GM18498 (cell line): Measurements from ENCODE around the gene BTNL9.
"Not testable (repeated sequence)": the region's sequence is repeated elsewhere in the genome, so short reads cannot be mapped to it uniquely, and the experiment has no call there.

Source experiments
- ATAC-seq: cut with Tn5 transposase; IDR thresholded peaks from one replicate; pipeline ENCODE4 v1.9.1; 2021; ENCODE audit warnings: mild to moderate bottlenecking, moderate library complexity; ENCODE audit not compliant: unreplicated experiment

Gene BTNL9

GRCh38 chr5:181039931-181040630, at the start of gene BTNL9:
Gene BTNL9, plus strand, starts transcription at chr5:181040266. Its CDS starts 5,224 bp downstream, at chr5:181045490.
- ATAC-seq = no peak

DNA sequence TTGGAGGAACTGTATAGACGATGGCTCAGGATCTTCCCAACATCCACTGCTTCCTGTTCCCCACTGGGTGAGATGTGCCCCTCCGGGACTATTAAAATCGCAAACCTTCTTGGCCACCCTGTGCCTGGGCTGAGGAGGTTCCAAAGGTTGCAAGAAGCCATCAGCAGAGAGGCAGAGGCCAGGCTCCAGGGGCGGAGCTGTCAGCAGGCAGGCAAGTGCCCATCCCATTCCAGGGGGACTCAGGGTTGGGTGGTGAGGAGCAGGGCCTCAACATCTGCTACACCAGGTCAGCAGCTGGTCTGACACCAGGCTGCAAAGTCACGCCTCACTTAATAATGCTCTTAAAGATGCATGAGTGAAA, 49.2 kb upstream of the BTNL9 start:
- no peak for ATAC-seq

DNA sequence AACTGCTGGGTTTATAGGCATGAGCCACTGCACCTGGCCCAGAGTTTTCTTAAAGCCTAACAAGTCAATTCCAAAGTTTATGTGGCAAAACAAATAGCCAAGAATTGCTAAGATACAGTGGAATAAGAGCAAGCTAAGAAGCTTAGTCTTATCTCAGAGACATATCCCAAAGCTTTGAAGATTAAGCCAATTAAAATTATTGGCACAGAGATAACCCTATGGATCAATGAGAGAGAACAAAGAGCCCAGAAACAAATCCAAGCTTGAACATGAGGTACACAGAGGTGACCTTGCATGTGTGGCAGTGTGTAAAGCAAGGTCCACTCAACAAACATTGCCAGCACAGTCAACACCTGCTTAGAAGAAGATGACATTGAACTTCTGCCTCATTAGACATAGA, 38.1 kb upstream of the BTNL9 start:
- no peak for ATAC-seq

- no peak for ATAC-seq
These were observed 34.3 kb upstream of the BTNL9 start for GRCh38 chr5:181005791-181006190.

GRCh38 chr5:181008136-181008535, 31.9 kb upstream of the BTNL9 start:
- no peak for ATAC-seq

DNA sequence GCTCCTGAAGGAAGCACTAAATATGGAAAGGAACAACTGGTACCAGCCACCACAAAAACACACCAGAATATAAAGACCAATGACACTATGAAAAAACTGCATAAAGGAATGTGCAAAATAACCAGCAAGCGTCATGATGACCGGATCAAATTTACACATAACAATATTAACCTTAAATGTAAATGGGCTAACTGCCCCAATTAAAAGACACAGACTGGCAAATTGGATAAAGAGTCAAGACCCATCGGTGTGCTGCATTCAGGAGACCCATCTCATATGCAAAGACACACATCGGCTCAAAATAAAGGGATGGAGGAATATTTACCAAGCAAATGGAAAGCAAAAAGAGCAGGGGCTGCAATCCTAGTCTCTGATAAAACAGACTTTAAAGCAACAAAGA, 30.0 kb upstream of the BTNL9 start:
- not testable (repeated sequence) for ATAC-seq

DNA sequence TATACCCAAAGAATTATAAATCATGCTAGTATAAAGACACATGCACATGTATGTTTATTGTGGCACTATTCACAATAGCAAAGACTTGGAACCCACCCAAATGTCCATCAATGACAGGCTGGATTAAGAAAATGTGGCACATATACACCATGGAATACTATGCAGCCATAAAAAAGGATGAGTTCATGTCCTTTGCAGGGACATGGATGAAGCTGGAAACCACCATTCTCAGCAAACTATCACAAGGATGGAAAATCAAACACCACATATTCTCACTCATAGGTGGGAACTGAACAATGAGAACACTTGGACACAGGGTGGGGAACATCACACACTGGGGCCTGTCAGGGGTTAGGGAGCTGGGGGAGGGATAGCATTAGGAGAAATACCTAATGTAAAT, 25.4 kb upstream of the BTNL9 start:
- ATAC-seq = not testable (repeated sequence)

DNA sequence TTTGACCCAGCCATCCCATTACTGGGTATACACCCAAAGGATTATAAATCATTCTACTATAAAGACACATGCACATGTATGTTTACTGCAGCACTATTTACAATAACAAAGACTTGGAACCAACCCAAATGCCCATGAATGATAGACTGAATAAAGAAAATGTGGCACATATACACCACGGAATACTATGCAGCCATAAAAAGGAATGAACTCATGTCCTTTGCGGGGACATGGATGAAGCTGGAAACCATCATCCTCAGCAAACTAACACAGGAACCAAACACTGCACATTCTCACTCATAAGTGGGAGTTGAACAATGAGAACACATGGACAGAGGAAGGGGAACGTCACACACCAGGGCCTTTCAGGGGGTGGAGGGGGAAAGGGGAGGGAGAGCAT, 22.6 kb upstream of the BTNL9 start:
- ATAC-seq = not testable (repeated sequence)

DNA sequence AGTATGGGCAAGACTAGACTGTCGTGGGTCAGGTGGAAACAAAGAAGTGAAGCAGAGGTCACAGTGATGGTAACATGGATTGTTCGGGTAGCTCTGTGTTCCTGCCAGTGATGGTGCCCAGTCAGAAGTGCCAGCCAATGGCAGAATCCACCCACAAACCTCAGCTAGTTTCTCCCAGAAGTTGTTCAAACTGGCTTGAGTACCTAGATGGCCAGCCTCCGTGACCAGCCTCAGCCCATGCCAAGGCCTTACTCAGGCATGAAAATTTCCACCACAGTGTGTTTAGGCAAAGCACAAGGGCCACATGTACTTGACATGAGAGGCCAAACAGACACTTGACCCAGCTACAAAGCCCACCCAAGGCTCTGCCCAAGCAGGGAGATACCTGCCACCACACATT, 19.4 kb upstream of the BTNL9 start:
- ATAC-seq = no peak

DNA sequence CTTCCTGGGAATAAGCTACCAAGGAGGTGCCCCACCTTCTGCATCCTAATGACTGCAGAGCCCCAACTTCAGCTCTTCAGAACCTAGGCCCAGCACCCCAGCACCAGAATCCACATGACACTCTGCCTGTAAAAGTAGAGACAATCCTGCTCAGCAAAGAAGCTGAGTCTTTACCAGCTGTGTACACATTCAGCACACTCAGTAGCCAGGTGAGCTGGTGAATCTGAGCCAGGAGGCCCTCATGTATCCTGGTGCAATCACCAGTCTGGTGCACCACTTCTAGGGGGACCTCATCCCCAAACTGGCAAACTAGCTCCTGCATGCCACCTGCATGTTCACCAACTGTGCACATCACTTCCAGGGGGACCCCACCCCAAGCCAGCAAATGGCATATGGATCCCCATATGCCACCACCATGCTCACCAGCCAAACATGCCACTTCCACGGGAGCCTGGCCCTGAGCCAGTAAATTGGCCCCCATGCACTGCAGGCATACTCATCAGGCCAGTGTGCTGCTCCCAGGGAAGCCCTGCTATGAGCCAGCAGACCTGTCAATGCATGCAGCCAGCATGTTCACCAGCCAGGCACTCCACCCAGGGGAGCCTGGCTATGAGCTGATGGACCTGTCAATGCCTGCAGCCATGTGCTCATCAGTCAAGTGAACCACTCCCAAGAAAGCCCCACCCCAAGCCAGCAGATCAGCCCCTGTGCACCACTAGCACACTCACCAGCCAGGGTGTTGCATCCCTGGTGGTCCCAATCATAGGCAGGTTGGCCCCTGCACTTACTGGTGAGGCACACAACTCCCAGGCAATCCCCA, 15.6 kb upstream of the BTNL9 start:
- ATAC-seq = no peak

DNA sequence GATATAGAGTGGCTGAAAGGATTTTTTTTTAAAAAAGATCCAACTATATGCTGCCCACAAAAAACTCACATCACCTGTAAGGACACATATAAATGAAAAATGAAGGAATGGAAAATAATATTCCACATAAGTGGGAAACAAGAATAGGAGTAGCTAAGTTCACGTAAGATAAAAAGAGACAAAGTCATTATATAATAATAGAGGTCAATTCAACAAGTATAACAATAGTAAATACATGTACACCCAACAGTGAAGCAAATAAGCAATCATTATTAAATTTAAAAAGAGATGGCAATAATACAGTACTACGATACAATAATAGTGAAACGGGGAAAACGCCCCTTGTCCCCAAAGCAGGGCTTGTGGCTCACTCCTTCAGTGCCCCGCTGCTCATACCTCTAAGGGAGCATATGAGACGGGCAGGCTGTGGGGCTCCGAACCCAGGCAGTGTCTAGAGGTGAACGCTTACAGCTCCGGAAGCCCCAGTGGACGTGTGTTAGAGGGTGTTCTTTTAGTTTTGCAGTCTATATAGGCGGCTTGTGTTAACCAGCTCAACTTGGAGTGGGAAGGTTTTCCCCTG, 12.5 kb upstream of the BTNL9 start:
- ATAC-seq = no peak

DNA sequence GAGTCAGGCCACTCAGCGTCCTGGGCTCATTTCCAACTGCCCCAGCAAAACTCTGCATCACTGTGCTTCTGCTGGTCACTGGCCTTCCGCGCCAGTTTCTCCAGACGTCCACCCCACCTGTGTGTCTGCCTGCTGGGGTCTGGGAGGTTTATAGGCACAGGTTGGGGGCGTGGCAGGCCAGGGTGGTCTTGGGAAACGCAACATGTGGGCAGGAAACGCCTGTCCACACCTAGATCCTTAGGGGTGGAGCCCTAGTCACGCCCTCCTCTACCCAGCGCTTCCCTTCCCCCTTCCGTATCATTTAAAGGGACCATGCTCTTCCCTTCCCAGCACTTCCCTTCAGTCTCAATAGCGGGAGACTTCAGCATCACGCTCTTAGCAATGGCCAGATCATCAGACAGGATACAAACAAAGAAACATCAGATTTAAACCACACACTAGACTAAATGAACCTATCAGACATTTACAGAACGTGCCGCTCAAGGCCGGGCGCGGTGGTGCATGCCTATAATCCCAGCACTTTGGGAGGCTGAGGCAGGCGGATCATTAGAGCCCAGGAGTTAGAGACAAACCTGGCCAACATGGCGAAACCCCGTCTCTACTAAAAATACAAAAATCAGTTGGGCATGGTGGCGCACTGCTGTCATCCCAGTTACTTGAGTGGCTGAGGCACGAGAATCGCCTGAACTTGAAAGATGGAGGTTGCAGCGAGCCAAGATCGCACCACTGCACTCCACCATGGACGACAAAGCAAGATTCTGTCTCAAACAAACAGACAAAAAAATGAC, 11.8 kb upstream of the BTNL9 start:
- ATAC-seq = no peak

- no peak for ATAC-seq
These were observed 8.3 kb upstream of the BTNL9 start for GRCh38 chr5:181031716-181032115.

DNA sequence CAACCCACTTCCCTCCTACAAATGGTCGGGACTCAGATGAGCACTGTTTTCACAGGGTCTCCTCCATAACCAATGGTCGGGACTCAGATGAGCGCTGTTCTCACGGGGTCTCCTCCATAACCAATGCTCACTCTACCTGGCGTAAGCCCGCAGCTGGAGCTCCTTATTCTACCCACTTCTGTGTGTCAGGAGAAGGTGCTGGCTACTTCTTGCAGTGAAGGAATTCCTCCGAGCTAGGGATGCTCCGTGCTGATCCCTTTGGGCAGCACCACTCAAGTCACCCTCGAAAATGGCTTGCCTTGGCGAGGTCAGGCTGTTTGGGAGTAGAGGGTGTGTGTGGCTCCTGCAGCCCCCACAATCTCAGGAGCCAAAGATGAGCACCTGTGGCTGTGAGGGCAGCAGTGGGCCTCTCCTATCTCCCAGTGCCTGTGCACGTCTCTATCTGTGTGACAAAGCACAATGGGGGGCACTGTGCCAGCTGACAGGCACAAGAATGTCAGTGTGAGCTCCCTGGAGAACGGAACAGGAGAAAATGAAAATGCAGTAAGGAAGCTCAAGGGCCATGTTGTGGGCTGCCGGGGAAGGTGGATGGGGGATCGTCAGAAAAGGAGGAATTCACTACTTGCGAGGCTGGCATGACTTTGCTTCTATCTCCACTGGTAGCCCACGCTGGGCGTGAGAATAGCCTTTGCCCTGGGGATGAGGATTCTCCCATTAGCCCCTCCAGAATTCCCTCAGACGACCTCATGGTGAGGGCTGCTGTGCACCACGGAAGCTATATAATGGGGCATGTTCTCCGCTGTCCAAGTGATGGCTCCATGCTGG, 3.9 kb upstream of the BTNL9 start:
- ATAC-seq = no peak

- no peak for ATAC-seq
These were observed 3.2 kb upstream of the BTNL9 start for GRCh38 chr5:181036816-181037364.

- no peak for ATAC-seq
These were observed 2.7 kb upstream of the BTNL9 start for GRCh38 chr5:181037365-181037861.

GRCh38 chr5:181039471-181039870, 595 bp upstream of the BTNL9 start:
- no peak for ATAC-seq

DNA sequence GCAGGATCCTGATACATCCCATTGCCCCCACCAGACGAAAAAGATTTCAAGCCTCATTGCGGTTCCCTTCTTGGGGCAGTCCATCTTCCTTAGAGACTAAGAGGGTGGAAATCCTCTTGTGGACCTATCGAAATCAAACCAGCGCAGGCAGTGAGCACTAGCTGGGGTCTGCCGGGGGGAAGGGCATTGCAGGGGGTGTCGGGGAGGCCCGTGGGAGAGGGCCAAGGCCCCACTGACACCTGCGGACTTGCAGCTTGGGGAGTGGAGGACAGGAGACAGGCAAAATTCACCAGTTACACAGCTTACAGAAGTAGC, 522 bp downstream of the BTNL9 start:
- no peak for ATAC-seq

DNA sequence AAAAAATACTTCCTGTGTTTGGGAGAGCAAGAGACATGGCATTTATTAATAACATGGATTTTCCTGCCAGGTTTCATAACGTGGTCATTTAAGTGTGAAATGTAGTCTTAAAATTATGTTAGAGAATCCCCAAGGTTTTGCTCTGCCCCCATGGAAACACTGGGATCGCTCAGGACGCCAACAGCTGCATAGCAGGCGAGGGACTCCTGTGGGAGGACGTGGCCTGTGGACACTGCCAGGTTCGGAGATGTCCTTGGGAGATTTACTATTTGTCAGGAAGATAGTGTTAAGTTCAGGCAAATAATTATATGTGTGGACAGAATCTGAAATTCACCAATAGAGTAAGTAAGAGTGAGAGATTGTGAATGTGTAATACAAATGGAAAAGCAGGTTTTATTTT, 977 bp downstream of the BTNL9 start:
- ATAC-seq = no peak

DNA sequence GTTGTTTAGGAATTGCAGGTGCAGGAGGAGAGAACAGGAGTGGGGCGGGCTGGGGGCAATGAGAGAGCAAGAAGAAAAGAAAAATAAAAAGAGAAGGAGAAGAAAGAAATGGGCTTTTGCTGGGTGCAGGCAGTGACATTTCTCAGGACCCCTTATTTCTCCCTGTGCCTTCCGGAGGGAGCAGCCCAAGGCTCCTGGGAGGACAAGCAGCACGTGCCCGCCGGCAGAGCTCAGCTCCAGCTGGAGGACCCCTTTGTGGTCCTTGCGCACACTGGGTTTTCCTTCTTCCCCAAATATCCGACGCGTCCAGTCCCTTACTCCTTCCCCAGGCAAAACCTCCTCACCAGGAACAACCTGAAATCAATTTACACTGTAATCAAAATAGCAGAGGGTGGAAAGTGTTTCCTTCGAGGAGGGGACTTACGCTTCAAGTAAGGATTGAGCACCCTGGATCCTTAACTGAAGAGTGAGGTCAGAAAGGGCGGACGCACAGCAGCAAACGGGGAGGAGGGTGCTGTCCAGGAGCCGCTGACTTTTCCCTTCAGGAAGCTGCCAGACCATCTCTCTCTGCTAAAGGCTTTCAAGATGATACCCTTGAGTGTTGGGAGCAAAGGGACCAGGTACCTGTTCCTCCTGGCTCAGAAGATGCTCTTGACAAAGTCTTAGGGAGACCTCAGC, 2.1 kb downstream of the BTNL9 start:
- ATAC-seq = no peak
